Type B pancreatic cell (in vitro differentiated cells): ENCODE results near the gene CENPE. TPM values are rescaled to one million over a fixed set of nuclear protein-coding genes. Genes with fewer than 3 reads are reported as not detected.
"Not testable (repeated sequence)": the region's sequence is repeated elsewhere in the genome, so short reads cannot be mapped to it uniquely, and the experiment has no call there.

Experiments used
- DNase-seq: peaks from one replicate; pipeline ENCODE4 v3.0.0; 2021; ENCODE audit warnings: mixed read lengths; ENCODE audit not compliant: unreplicated experiment; ENCODE audit errors: extremely low spot score
- H3K27ac Mint-ChIP-seq: 2 replicates; pipeline ENCODE4 v1.8.0; 2021; ENCODE audit warnings: mild to moderate bottlenecking, mixed read lengths
- H3K27me3 Mint-ChIP-seq: 2 replicates; pipeline ENCODE4 v1.8.0; 2021; ENCODE audit warnings: mixed read lengths
- H3K36me3 Mint-ChIP-seq: 2 replicates; pipeline ENCODE4 v1.8.0; 2021; ENCODE audit warnings: mixed read lengths
- H3K4me1 Mint-ChIP-seq: one replicate; pipeline ENCODE4 v1.8.0; 2021; ENCODE audit warnings: mixed read lengths; ENCODE audit not compliant: unreplicated experiment
- H3K4me3 Mint-ChIP-seq: 2 replicates; pipeline ENCODE4 v1.8.0; 2021; ENCODE audit warnings: mild to moderate bottlenecking, mixed read lengths
- H3K9me3 Mint-ChIP-seq: 2 replicates; pipeline ENCODE4 v1.8.0; 2021; ENCODE audit warnings: mixed read lengths
- long read RNA-seq: library from polyadenylated mRNA; unstranded; transcript quantifications from one replicate; pipeline ENCODE4 v2.0.0, GENCODE V29; 2020
- total RNA-seq: library from RNA; stranded (reverse); gene quantifications from 2 replicates; pipeline ENCODE4 v1.2.1, GENCODE V29; 2021; ENCODE audit warnings: low replicate concordance
- TF ChIP-seq, protein P1 (sequence below): fragments of 200-600 bp; sonication (generic); conservative IDR thresholded peaks from 2 replicates; pipeline ENCODE4 v1.5.0; 2021; ENCODE audit warnings: antibody characterized with exemption, mild to moderate bottlenecking

Gene CENPE, protein sequence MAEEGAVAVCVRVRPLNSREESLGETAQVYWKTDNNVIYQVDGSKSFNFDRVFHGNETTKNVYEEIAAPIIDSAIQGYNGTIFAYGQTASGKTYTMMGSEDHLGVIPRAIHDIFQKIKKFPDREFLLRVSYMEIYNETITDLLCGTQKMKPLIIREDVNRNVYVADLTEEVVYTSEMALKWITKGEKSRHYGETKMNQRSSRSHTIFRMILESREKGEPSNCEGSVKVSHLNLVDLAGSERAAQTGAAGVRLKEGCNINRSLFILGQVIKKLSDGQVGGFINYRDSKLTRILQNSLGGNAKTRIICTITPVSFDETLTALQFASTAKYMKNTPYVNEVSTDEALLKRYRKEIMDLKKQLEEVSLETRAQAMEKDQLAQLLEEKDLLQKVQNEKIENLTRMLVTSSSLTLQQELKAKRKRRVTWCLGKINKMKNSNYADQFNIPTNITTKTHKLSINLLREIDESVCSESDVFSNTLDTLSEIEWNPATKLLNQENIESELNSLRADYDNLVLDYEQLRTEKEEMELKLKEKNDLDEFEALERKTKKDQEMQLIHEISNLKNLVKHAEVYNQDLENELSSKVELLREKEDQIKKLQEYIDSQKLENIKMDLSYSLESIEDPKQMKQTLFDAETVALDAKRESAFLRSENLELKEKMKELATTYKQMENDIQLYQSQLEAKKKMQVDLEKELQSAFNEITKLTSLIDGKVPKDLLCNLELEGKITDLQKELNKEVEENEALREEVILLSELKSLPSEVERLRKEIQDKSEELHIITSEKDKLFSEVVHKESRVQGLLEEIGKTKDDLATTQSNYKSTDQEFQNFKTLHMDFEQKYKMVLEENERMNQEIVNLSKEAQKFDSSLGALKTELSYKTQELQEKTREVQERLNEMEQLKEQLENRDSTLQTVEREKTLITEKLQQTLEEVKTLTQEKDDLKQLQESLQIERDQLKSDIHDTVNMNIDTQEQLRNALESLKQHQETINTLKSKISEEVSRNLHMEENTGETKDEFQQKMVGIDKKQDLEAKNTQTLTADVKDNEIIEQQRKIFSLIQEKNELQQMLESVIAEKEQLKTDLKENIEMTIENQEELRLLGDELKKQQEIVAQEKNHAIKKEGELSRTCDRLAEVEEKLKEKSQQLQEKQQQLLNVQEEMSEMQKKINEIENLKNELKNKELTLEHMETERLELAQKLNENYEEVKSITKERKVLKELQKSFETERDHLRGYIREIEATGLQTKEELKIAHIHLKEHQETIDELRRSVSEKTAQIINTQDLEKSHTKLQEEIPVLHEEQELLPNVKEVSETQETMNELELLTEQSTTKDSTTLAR (N-terminal part only)
- total RNA-seq, result 14.1 and 46.5 TPM in 2 replicates
- long read RNA-seq, partial matches to known transcripts, result 46 of 51 reads
- long read RNA-seq, other reads (novel, unspliced or antisense), result 5 of 51 reads

DNA sequence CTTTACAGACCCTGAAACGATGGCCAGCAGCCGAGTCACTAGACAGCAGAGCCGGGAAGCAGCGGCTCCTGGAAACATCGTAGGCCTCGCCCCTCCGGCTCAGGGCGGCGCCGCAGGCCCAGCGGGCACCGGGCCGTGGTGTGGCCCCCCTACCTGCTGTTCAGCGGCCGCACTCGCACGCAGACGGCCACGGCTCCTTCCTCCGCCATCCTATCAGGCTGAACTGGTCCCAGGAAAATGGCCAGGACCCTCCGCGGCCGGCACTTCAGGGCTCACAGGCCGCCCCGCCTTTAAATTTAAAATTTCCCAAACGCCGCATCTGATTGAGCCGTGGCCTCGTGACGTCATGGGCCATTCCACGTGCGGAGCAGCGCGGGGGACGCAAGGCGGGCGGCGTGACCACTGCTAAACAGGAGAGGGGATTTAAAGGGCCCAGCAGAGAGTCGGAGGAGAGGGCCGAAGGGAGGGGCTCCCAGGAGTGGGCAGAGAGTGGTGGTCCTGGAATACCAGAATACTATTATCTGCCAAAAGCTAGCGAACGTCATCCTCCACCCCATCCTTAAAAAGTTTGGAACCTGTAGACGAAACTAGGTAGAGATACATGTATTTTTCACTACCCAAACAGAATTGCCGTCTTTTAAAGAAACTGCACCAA, at the start of gene CENPE:
CENPE (minus strand) TSS at position 233 of the 655 bp plus-strand sequence; CDS start at position 209, 24 bp downstream.
- Mint-ChIP-seq H3K36me3 (peaks cover 14% of the 10 kb centered on the region), H3K4me3 (peak within 1 kb of the TSS; percentile 91), H3K4me1 (peaks cover 14% of the 10 kb centered on the region), H3K27me3 (no peaks in the 10 kb centered on the region), H3K27ac (peak within 1 kb of the TSS; percentile 97), H3K9me3 (no peaks in the 10 kb centered on the region)
- TF ChIP-seq, protein P1, sequence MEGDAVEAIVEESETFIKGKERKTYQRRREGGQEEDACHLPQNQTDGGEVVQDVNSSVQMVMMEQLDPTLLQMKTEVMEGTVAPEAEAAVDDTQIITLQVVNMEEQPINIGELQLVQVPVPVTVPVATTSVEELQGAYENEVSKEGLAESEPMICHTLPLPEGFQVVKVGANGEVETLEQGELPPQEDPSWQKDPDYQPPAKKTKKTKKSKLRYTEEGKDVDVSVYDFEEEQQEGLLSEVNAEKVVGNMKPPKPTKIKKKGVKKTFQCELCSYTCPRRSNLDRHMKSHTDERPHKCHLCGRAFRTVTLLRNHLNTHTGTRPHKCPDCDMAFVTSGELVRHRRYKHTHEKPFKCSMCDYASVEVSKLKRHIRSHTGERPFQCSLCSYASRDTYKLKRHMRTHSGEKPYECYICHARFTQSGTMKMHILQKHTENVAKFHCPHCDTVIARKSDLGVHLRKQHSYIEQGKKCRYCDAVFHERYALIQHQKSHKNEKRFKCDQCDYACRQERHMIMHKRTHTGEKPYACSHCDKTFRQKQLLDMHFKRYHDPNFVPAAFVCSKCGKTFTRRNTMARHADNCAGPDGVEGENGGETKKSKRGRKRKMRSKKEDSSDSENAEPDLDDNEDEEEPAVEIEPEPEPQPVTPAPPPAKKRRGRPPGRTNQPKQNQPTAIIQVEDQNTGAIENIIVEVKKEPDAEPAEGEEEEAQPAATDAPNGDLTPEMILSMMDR, result no peak
- DNase-seq, result peak; percentile 93

DNA sequence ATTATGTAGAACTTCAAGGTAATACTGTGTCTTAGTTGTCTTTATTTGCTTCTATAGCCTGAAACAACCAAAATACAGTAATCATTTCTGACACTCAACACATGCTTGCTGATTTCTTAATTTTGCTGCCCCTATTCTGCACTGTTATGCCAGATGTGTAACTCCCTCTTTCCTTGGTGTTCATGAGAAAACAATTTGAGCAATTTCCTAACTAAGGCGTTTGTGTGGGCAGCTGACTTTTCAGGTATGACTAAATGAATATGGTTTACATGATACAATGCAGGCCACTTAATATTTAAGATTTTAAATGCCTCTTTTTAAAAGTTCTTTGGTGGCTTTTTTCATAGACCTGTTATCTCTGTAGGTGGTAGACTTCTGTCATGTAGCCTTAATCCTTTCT, 46.1 kb upstream of the CENPE start:
- Mint-ChIP-seq H3K27ac (no peak overlapping the region), H3K9me3 (peaks cover 5% of the 10 kb centered on the region), H3K4me1 (no peaks in the 10 kb centered on the region), H3K27me3 (no peaks in the 10 kb centered on the region), H3K36me3 (no peaks in the 10 kb centered on the region), H3K4me3 (no peak overlapping the region)
- no peak for DNase-seq
- TF ChIP-seq, protein P1, result no peak

GRCh38 chr4:103230938-103231337, 32.8 kb upstream of the CENPE start:
- H3K4me3 Mint-ChIP-seq, DNase-seq, H3K27ac Mint-ChIP-seq, H3K4me1 Mint-ChIP-seq, H3K9me3 Mint-ChIP-seq, H3K27me3 Mint-ChIP-seq, H3K36me3 Mint-ChIP-seq: not testable (repeated sequence)

DNA sequence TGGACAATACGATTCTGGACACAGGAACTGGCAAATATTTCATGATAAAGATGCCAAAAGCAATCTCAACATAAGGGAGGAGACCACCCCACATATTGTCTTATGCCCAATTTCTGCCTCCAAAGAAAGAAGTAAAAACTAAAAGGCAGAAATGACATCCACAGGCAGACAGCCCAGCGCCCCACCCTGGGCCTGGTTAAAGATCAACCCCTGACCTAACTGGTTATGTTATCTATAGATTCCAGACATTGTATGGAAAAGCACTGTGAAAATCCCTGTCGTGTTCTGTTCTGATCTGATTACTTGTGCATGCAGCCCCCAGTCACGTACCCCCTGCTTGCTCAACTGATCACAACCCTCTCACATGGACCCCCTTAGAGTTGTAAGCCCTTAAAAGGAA, 25.4 kb upstream of the CENPE start:
- not testable (repeated sequence) for H3K4me1 Mint-ChIP-seq, H3K27ac Mint-ChIP-seq, DNase-seq, H3K4me3 Mint-ChIP-seq, H3K36me3 Mint-ChIP-seq, H3K9me3 Mint-ChIP-seq, H3K27me3 Mint-ChIP-seq

- H3K27ac Mint-ChIP-seq, result no peak overlapping the region
- DNase-seq, result no peak
Measured at GRCh38 chr4:103207673-103208072, 9.5 kb upstream of the CENPE start.

More at GRCh38 chr4:103207673-103208072, 9.5 kb upstream of the CENPE start:
- TF ChIP-seq, protein P1, result no peak
- no peaks in the 10 kb centered on the region for H3K4me1 Mint-ChIP-seq
- H3K27me3 Mint-ChIP-seq, result no peaks in the 10 kb centered on the region
- H3K9me3 Mint-ChIP-seq, result no peaks in the 10 kb centered on the region
- no peaks in the 10 kb centered on the region for H3K36me3 Mint-ChIP-seq
- H3K4me3 Mint-ChIP-seq, result no peak overlapping the region
